Astrocyte (in vitro differentiated cells and primary cell): ENCODE results near the gene CPZ. TPM values are rescaled to one million over a fixed set of nuclear protein-coding genes. Genes with fewer than 3 reads are reported as not detected.

Experiments
- DNase-seq: peaks from one replicate; pipeline ENCODE4 v3.0.0-alpha.2; 2010; ENCODE audit warnings: low read depth
- FAIRE-seq: peaks from 2 replicates; lab custom pipeline; 2011; peaks lifted over from hg19 to GRCh38; lab: Jason Lieb, UNC
- H2AFZ ChIP-seq: 2 replicates; pipeline ENCODE4 v1.6.0; 2012; ENCODE audit warnings: low read depth, low read length, inconsistent platforms
- H3K27ac ChIP-seq: 2 replicates; pipeline ENCODE4 v1.5.1; 2011; ENCODE audit warnings: low read depth, low read length, inconsistent platforms
- H3K27me3 ChIP-seq: 2 replicates; pipeline ENCODE4 v1.6.0; 2011; ENCODE audit warnings: low read length, inconsistent platforms; ENCODE audit not compliant: insufficient read depth
- H3K36me3 ChIP-seq: 2 replicates; pipeline ENCODE4 v1.5.1; 2011; ENCODE audit warnings: low read length, inconsistent platforms; ENCODE audit not compliant: insufficient read depth
- H3K4me1 ChIP-seq: 2 replicates; pipeline ENCODE4 v1.5.1; 2011; ENCODE audit warnings: low read length, inconsistent platforms; ENCODE audit not compliant: insufficient read depth
- H3K4me2 ChIP-seq: 2 replicates; pipeline ENCODE4 v1.6.0; 2012; ENCODE audit warnings: low read length, inconsistent platforms
- H3K4me3 ChIP-seq: 2 replicates; pipeline ENCODE4 v1.5.1; 2011; ENCODE audit warnings: low read depth, mild to moderate bottlenecking, low read length, inconsistent platforms; ENCODE audit not compliant: insufficient read depth
- H3K79me2 ChIP-seq: 2 replicates; pipeline ENCODE4 v1.6.0; 2012; ENCODE audit warnings: mild to moderate bottlenecking, low read length, inconsistent platforms; ENCODE audit not compliant: insufficient read depth
- H3K9ac ChIP-seq: 2 replicates; pipeline ENCODE4 v1.6.0; 2012; ENCODE audit warnings: mild to moderate bottlenecking, low read length, inconsistent platforms
- H3K9me3 ChIP-seq: 2 replicates; pipeline ENCODE4 v1.5.1; 2012; ENCODE audit warnings: low read depth, mild to moderate bottlenecking, low read length, inconsistent platforms; ENCODE audit not compliant: insufficient read depth
- H4K20me1 ChIP-seq: 2 replicates; pipeline ENCODE4 v1.6.0; 2012; ENCODE audit warnings: low read length, inconsistent platforms; ENCODE audit not compliant: insufficient read depth
- H3K27ac Mint-ChIP-seq: one replicate; pipeline ENCODE4 v1.8.0; 2021; ENCODE audit warnings: mild to moderate bottlenecking, mixed read lengths; ENCODE audit not compliant: unreplicated experiment
- H3K27me3 Mint-ChIP-seq: one replicate; pipeline ENCODE4 v1.8.0; 2021; ENCODE audit warnings: low read depth, mixed read lengths; ENCODE audit not compliant: unreplicated experiment
- H3K36me3 Mint-ChIP-seq: one replicate; pipeline ENCODE4 v1.8.0; 2021; ENCODE audit warnings: low read depth, mixed read lengths; ENCODE audit not compliant: unreplicated experiment
- H3K4me1 Mint-ChIP-seq: one replicate; pipeline ENCODE4 v1.8.0; 2021; ENCODE audit warnings: low read depth, mixed read lengths; ENCODE audit not compliant: unreplicated experiment
- H3K4me3 Mint-ChIP-seq: one replicate; pipeline ENCODE4 v1.8.0; 2021; ENCODE audit warnings: mild to moderate bottlenecking, moderate library complexity, mixed read lengths; ENCODE audit not compliant: unreplicated experiment
- H3K9me3 Mint-ChIP-seq: one replicate; pipeline ENCODE4 v1.8.0; 2021; ENCODE audit warnings: mild to moderate bottlenecking, mixed read lengths; ENCODE audit not compliant: unreplicated experiment
- EZH2 ChIP-seq: IDR thresholded peaks from 2 replicates; pipeline ENCODE4 v1.6.1; 2012; ENCODE audit warnings: mild to moderate bottlenecking, low read length, inconsistent platforms; ENCODE audit not compliant: insufficient read depth
- total RNA-seq: library from RNA; stranded (reverse); gene quantifications from 2 replicates; pipeline ENCODE4 v1.2.1, GENCODE V29; 2021
- TF ChIP-seq, protein P1 (sequence below): IDR thresholded peaks from 2 replicates; pipeline ENCODE4 v1.5.1; 2011; ENCODE audit warnings: low read depth, mild to moderate bottlenecking, inconsistent platforms, low read length, moderate library complexity; ENCODE audit not compliant: insufficient read depth

CPZ gene
- total RNA-seq, 1 donor from 2014 or later = 6.3 TPM

DNA sequence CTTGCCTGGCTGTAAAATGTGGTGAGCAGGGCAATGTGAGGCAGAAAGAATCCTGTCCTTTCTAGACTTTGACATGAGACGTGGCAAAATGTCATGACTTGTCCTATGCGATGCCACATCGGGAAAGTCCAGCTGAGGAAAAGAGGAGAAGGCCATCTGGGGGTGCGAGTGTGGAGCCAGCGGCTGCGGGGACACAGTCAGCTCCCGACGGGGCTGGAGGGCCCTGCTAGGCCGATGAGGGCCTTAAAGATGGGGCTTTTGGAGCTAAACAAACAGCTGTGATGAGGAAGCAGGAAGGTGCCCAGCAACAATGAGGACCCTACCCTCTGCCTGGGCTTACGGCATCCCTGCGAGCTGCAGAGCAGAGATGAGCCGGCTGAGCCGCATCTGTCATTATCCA lies 7.7 kb downstream of the CPZ start:
- H3K9me3 Mint-ChIP-seq = no peaks in the 10 kb centered on the region
- no peak overlapping the region for H3K4me2 ChIP-seq
- no peak overlapping the region for H3K27ac ChIP-seq
- no peak for TF ChIP-seq EZH2
- TF ChIP-seq, protein P1, sequence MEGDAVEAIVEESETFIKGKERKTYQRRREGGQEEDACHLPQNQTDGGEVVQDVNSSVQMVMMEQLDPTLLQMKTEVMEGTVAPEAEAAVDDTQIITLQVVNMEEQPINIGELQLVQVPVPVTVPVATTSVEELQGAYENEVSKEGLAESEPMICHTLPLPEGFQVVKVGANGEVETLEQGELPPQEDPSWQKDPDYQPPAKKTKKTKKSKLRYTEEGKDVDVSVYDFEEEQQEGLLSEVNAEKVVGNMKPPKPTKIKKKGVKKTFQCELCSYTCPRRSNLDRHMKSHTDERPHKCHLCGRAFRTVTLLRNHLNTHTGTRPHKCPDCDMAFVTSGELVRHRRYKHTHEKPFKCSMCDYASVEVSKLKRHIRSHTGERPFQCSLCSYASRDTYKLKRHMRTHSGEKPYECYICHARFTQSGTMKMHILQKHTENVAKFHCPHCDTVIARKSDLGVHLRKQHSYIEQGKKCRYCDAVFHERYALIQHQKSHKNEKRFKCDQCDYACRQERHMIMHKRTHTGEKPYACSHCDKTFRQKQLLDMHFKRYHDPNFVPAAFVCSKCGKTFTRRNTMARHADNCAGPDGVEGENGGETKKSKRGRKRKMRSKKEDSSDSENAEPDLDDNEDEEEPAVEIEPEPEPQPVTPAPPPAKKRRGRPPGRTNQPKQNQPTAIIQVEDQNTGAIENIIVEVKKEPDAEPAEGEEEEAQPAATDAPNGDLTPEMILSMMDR = no peak
- DNase-seq (no peak), FAIRE-seq (no peak)
- no peak overlapping the region for H3K4me3 ChIP-seq
- peaks cover 6% of the 10 kb centered on the region for H4K20me1 ChIP-seq
- no peak overlapping the region for H3K4me3 Mint-ChIP-seq
- no peak overlapping the region for H3K27ac Mint-ChIP-seq
- H3K27me3 ChIP-seq = peaks cover 3% of the 10 kb centered on the region
- no peaks in the 10 kb centered on the region for H3K9me3 ChIP-seq
- no peaks in the 10 kb centered on the region for H3K36me3 Mint-ChIP-seq
- no peaks in the 10 kb centered on the region for H3K79me2 ChIP-seq
- no peaks in the 10 kb centered on the region for H3K36me3 ChIP-seq
- no peaks in the 10 kb centered on the region for H3K4me1 Mint-ChIP-seq
- peaks cover 9% of the 10 kb centered on the region for H3K4me1 ChIP-seq
- H3K9ac ChIP-seq = no peak overlapping the region
- H2AFZ ChIP-seq = no peak overlapping the region
- peaks cover 43% of the 10 kb centered on the region for H3K27me3 Mint-ChIP-seq

- peaks cover 6% of the 10 kb centered on the region for H4K20me1 ChIP-seq
- FAIRE-seq = no peak
- no peak overlapping the region for H3K4me2 ChIP-seq
- Mint-ChIP-seq H3K9me3 (no peaks in the 10 kb centered on the region), H3K4me1 (no peaks in the 10 kb centered on the region), H3K27ac (no peak overlapping the region), H3K36me3 (no peaks in the 10 kb centered on the region), H3K4me3 (no peak overlapping the region), H3K27me3 (peaks cover 40% of the 10 kb centered on the region)
- H3K9me3 ChIP-seq = no peaks in the 10 kb centered on the region
- TF ChIP-seq EZH2 = no peak
- TF ChIP-seq, protein P1 = no peak
- no peak for DNase-seq
- peaks cover 3% of the 10 kb centered on the region for H3K27me3 ChIP-seq
- peaks cover 9% of the 10 kb centered on the region for H3K4me1 ChIP-seq
- H3K79me2 ChIP-seq = no peaks in the 10 kb centered on the region
- no peak overlapping the region for H3K9ac ChIP-seq
- no peak overlapping the region for H2AFZ ChIP-seq
- no peak overlapping the region for H3K4me3 ChIP-seq
- H3K27ac ChIP-seq = no peak overlapping the region
- H3K36me3 ChIP-seq = no peaks in the 10 kb centered on the region
Measured at GRCh38 chr4:8600686-8601085, 8.1 kb downstream of the CPZ start.

GRCh38 chr4:8601086-8601485 lies 8.5 kb downstream of the CPZ start:
- DNase-seq (no peak), FAIRE-seq (no peak)
- H3K27me3 ChIP-seq = peaks cover 3% of the 10 kb centered on the region
- H2AFZ ChIP-seq = no peak overlapping the region
- no peak for TF ChIP-seq EZH2
- TF ChIP-seq, protein P1 = no peak
- no peak overlapping the region for H3K27ac Mint-ChIP-seq
- H3K9me3 ChIP-seq = no peaks in the 10 kb centered on the region
- H3K9me3 Mint-ChIP-seq = no peaks in the 10 kb centered on the region
- H3K4me1 ChIP-seq = peaks cover 9% of the 10 kb centered on the region
- no peaks in the 10 kb centered on the region for H3K36me3 ChIP-seq
- no peak overlapping the region for H3K4me3 ChIP-seq
- H3K4me2 ChIP-seq = no peak overlapping the region
- no peaks in the 10 kb centered on the region for H3K4me1 Mint-ChIP-seq
- H3K36me3 Mint-ChIP-seq = no peaks in the 10 kb centered on the region
- H4K20me1 ChIP-seq = peaks cover 6% of the 10 kb centered on the region
- H3K27ac ChIP-seq = no peak overlapping the region
- peaks cover 40% of the 10 kb centered on the region for H3K27me3 Mint-ChIP-seq
- no peaks in the 10 kb centered on the region for H3K79me2 ChIP-seq
- H3K4me3 Mint-ChIP-seq = no peak overlapping the region
- H3K9ac ChIP-seq = no peak overlapping the region
